HUES48 (cell line): ENCODE data around the gene USP17L27.
"Not testable (repeated sequence)": the region's sequence is repeated elsewhere in the genome, so short reads cannot be mapped to it uniquely, and the experiment has no call there.

Experiments used
- H3K27ac ChIP-seq: one replicate; pipeline ENCODE4 v1.7.0; 2013; ENCODE audit warnings: low read depth, low read length, inconsistent platforms
- H3K27me3 ChIP-seq: 2 replicates; pipeline ENCODE4 v1.6.1; 2013; ENCODE audit warnings: mild to moderate bottlenecking, low read length; ENCODE audit not compliant: control insufficient read depth, insufficient read depth
- H3K36me3 ChIP-seq: 2 replicates; pipeline ENCODE4 v1.6.1; 2013; ENCODE audit warnings: low read length; ENCODE audit not compliant: control insufficient read depth, insufficient read depth
- H3K4me1 ChIP-seq: 2 replicates; pipeline ENCODE4 v1.6.1; 2013; ENCODE audit warnings: mild to moderate bottlenecking, low read length; ENCODE audit not compliant: control insufficient read depth, insufficient read depth
- H3K4me3 ChIP-seq: 2 replicates; pipeline ENCODE4 v1.5.1; 2013; ENCODE audit warnings: mild to moderate bottlenecking, low read depth, low read length
- H3K9ac ChIP-seq: 2 replicates; pipeline ENCODE4 v1.6.1; 2013; ENCODE audit warnings: mild to moderate bottlenecking, low read depth, low read length, moderate library complexity
- H3K9me3 ChIP-seq: 2 replicates; pipeline ENCODE4 v1.6.1; 2013; ENCODE audit warnings: low read length; ENCODE audit not compliant: control insufficient read depth, insufficient read depth

USP17L27 gene, protein sequence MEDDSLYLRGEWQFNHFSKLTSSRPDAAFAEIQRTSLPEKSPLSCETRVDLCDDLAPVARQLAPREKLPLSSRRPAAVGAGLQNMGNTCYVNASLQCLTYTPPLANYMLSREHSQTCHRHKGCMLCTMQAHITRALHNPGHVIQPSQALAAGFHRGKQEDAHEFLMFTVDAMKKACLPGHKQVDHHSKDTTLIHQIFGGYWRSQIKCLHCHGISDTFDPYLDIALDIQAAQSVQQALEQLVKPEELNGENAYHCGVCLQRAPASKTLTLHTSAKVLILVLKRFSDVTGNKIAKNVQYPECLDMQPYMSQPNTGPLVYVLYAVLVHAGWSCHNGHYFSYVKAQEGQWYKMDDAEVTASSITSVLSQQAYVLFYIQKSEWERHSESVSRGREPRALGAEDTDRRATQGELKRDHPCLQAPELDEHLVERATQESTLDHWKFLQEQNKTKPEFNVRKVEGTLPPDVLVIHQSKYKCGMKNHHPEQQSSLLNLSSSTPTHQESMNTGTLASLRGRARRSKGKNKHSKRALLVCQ

DNA sequence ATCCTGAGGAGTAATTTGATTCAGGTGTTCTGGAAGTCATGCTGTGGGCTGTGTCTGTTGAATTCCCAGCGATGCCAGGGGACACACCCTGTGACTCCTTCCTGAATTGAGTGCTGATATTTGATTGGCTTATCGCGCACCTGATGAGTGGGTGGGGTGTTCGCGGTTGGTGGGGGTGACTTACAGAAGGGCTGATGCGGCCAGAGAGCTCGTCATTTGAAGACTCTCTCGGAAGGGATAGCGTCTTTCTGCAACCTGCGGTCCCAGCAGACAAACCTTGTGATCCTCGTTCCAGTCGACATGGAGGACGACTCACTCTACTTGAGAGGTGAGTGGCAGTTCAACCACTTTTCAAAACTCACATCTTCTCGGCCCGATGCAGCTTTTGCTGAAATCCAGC lies at the start of gene USP17L27:
USP17L27 (plus strand) TSS at position 301 of the 400 bp plus-strand sequence; CDS start at position 301, 0 bp downstream.
- not testable (repeated sequence) for H3K27ac ChIP-seq, H3K27me3 ChIP-seq, H3K4me1 ChIP-seq, H3K9ac ChIP-seq, H3K4me3 ChIP-seq, H3K9me3 ChIP-seq, H3K36me3 ChIP-seq

DNA sequence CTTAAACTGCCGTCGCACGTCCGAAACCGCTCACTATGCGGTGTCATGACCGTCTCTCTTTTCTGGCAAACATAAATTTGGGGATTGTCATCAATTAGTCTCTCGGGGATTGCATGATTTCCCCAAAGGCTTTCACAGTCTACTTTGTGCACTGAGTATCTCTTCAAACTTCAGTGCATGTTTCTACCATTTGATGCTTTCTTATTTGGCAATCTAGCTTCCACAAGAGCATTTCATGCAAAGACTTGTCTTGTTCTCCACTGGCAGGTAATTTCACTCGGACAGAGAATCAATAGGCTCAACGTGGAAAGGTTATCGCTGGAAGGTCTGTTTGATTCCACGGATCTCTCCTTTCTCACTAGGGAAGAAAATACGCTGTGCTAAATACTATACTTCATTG lies 19.8 kb upstream of the USP17L27 start:
- not testable (repeated sequence) for H3K27me3 ChIP-seq, H3K27ac ChIP-seq, H3K4me1 ChIP-seq, H3K4me3 ChIP-seq, H3K36me3 ChIP-seq, H3K9ac ChIP-seq, H3K9me3 ChIP-seq

DNA sequence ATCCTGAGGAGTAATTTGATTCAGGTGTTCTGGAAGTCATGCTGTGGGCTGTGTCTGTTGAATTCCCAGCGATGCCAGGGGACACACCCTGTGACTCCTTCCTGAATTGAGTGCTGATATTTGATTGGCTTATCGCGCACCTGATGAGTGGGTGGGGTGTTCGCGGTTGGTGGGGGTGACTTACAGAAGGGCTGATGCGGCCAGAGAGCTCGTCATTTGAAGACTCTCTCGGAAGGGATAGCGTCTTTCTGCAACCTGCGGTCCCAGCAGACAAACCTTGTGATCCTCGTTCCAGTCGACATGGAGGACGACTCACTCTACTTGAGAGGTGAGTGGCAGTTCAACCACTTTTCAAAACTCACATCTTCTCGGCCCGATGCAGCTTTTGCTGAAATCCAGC lies 19.1 kb upstream of the USP17L27 start, which contains the start of gene USP17L24:
USP17L24 (plus strand) TSS at position 301 of the 400 bp plus-strand sequence; CDS start at position 301, 0 bp downstream.
- H3K4me3 ChIP-seq, H3K27me3 ChIP-seq, H3K27ac ChIP-seq, H3K4me1 ChIP-seq, H3K36me3 ChIP-seq, H3K9me3 ChIP-seq, H3K9ac ChIP-seq: not testable (repeated sequence)

DNA sequence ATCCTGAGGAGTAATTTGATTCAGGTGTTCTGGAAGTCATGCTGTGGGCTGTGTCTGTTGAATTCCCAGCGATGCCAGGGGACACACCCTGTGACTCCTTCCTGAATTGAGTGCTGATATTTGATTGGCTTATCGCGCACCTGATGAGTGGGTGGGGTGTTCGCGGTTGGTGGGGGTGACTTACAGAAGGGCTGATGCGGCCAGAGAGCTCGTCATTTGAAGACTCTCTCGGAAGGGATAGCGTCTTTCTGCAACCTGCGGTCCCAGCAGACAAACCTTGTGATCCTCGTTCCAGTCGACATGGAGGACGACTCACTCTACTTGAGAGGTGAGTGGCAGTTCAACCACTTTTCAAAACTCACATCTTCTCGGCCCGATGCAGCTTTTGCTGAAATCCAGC lies 14.3 kb upstream of the USP17L27 start, which contains the start of gene USP17L25:
USP17L25 (plus strand) TSS at position 301 of the 400 bp plus-strand sequence; CDS start at position 301, 0 bp downstream.
- H3K27me3 ChIP-seq, H3K36me3 ChIP-seq, H3K27ac ChIP-seq, H3K9ac ChIP-seq, H3K4me3 ChIP-seq, H3K4me1 ChIP-seq, H3K9me3 ChIP-seq: not testable (repeated sequence)

DNA sequence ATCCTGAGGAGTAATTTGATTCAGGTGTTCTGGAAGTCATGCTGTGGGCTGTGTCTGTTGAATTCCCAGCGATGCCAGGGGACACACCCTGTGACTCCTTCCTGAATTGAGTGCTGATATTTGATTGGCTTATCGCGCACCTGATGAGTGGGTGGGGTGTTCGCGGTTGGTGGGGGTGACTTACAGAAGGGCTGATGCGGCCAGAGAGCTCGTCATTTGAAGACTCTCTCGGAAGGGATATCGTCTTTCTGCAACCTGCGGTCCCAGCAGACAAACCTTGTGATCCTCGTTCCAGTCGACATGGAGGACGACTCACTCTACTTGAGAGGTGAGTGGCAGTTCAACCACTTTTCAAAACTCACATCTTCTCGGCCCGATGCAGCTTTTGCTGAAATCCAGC lies 9.6 kb upstream of the USP17L27 start, which contains the start of gene USP17L26:
USP17L26 (plus strand) TSS at position 301 of the 400 bp plus-strand sequence; CDS start at position 301, 0 bp downstream.
- H3K9me3 ChIP-seq, H3K4me3 ChIP-seq, H3K9ac ChIP-seq: not testable (repeated sequence)

DNA sequence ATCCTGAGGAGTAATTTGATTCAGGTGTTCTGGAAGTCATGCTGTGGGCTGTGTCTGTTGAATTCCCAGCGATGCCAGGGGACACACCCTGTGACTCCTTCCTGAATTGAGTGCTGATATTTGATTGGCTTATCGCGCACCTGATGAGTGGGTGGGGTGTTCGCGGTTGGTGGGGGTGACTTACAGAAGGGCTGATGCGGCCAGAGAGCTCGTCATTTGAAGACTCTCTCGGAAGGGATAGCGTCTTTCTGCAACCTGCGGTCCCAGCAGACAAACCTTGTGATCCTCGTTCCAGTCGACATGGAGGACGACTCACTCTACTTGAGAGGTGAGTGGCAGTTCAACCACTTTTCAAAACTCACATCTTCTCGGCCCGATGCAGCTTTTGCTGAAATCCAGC lies 4.8 kb upstream of the USP17L27 start, which contains the start of gene USP17L5:
USP17L5 (plus strand) TSS at position 301 of the 400 bp plus-strand sequence; CDS start at position 301, 0 bp downstream.
- not testable (repeated sequence) for H3K27ac ChIP-seq, H3K4me1 ChIP-seq, H3K4me3 ChIP-seq, H3K9ac ChIP-seq, H3K9me3 ChIP-seq, H3K27me3 ChIP-seq, H3K36me3 ChIP-seq

More for the DNA sequence above, 9.6 kb upstream of the USP17L27 start, which contains the start of gene USP17L26:
- not testable (repeated sequence) for H3K36me3 ChIP-seq, H3K27ac ChIP-seq, H3K27me3 ChIP-seq, H3K4me1 ChIP-seq

DNA sequence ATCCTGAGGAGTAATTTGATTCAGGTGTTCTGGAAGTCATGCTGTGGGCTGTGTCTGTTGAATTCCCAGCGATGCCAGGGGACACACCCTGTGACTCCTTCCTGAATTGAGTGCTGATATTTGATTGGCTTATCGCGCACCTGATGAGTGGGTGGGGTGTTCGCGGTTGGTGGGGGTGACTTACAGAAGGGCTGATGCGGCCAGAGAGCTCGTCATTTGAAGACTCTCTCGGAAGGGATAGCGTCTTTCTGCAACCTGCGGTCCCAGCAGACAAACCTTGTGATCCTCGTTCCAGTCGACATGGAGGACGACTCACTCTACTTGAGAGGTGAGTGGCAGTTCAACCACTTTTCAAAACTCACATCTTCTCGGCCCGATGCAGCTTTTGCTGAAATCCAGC lies 4.6 kb downstream of the USP17L27 start, which contains the start of gene USP17L28:
USP17L28 (plus strand) TSS at position 301 of the 400 bp plus-strand sequence; CDS start at position 301, 0 bp downstream.
- H3K9ac ChIP-seq, H3K9me3 ChIP-seq, H3K4me3 ChIP-seq, H3K27me3 ChIP-seq, H3K27ac ChIP-seq, H3K4me1 ChIP-seq, H3K36me3 ChIP-seq: not testable (repeated sequence)

GRCh38 chr4:9350866-9351265 lies 6.9 kb downstream of the USP17L27 start:
- not testable (repeated sequence) for H3K4me3 ChIP-seq, H3K4me1 ChIP-seq, H3K27me3 ChIP-seq, H3K9me3 ChIP-seq, H3K9ac ChIP-seq, H3K36me3 ChIP-seq, H3K27ac ChIP-seq

DNA sequence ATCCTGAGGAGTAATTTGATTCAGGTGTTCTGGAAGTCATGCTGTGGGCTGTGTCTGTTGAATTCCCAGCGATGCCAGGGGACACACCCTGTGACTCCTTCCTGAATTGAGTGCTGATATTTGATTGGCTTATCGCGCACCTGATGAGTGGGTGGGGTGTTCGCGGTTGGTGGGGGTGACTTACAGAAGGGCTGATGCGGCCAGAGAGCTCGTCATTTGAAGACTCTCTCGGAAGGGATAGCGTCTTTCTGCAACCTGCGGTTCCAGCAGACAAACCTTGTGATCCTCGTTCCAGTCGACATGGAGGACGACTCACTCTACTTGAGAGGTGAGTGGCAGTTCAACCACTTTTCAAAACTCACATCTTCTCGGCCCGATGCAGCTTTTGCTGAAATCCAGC lies 9.4 kb downstream of the USP17L27 start, which contains the start of gene USP17L29:
USP17L29 (plus strand) TSS at position 301 of the 400 bp plus-strand sequence; CDS start at position 301, 0 bp downstream.
- H3K9me3 ChIP-seq, H3K27me3 ChIP-seq, H3K9ac ChIP-seq, H3K36me3 ChIP-seq, H3K4me1 ChIP-seq, H3K27ac ChIP-seq, H3K4me3 ChIP-seq: not testable (repeated sequence)

GRCh38 chr4:9362829-9363228 lies 18.9 kb downstream of the USP17L27 start, which contains the start of gene USP17L30:
Gene USP17L30, plus strand, starts transcription at chr4:9363129. Its CDS starts 0 bp downstream, at chr4:9363129.
- H3K4me3 ChIP-seq, H3K9ac ChIP-seq, H3K4me1 ChIP-seq, H3K27me3 ChIP-seq, H3K27ac ChIP-seq, H3K9me3 ChIP-seq, H3K36me3 ChIP-seq: not testable (repeated sequence)

DNA sequence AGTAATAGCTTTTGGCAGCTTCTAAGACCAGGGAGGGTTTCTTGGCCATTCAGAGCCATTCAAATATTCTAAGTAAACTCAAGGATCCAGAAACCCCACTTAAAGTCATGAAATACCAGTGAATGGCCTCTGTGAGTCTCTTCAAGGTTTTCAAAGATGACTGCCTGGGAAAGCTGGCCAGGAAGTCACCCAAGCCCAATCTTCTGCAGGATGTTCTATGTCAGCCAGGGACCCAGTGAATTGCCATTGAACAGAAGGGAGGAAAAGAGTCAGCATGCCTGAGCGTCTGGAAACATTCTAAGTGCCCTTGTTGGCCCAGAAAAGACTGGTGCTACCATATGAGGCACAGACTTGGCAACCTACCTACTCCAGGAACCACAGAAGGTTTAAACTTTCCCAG lies 35.9 kb downstream of the USP17L27 start:
- not testable (repeated sequence) for H3K27ac ChIP-seq, H3K36me3 ChIP-seq, H3K4me1 ChIP-seq, H3K27me3 ChIP-seq, H3K9ac ChIP-seq, H3K9me3 ChIP-seq, H3K4me3 ChIP-seq
